H1 (cell line): ENCODE measurements around the gene HRH1. TPM values are rescaled to one million over a fixed set of nuclear protein-coding genes. Genes with fewer than 3 reads are reported as not detected.

Source experiments
- CTCF ChIA-PET: fragments of 300-600 bp; sonication (Branson Sonifier 250); formaldehyde crosslinking; loops from one replicate; lab custom pipeline; 2021; ENCODE audit not compliant: partially characterized antibody; lab: Charles Lee
- POLR2A ChIA-PET: fragments of 300-600 bp; sonication (Branson Sonifier 250); formaldehyde crosslinking; loops from one replicate; lab custom pipeline; 2021; ENCODE audit warnings: inconsistent platforms; ENCODE audit not compliant: partially characterized antibody; lab: Charles Lee
- DNase-seq, 2 experiments: peaks; one replicate each; pipeline versions ENCODE4 v3.0.0 to v3.0.0-alpha.2; 2010 to 2022; ENCODE audit warnings: low spot score in 2 of 2, low read depth in 1 of 2, mixed read lengths in 1 of 2
- FAIRE-seq: peaks from 2 replicates; lab custom pipeline; 2011; peaks lifted over from hg19 to GRCh38; lab: Jason Lieb, UNC
- H2AFZ ChIP-seq: 2 replicates; pipeline ENCODE4 v1.8.1; 2012; ENCODE audit warnings: low read length, inconsistent platforms
- H2AK5ac ChIP-seq: 2 replicates; pipeline ENCODE4 v1.6.1; 2013; ENCODE audit warnings: low read depth, low read length
- H2BK120ac ChIP-seq: replicated peaks from 2 replicates; pipeline ENCODE3; 2013; ENCODE audit warnings: low read depth, low read length, inconsistent platforms
- H2BK12ac ChIP-seq: 2 replicates; pipeline ENCODE4 v1.6.1; 2013; ENCODE audit warnings: low read depth, low read length
- H2BK15ac ChIP-seq: 2 replicates; pipeline ENCODE4 v1.6.1; 2013; ENCODE audit warnings: low read length
- H2BK20ac ChIP-seq: 2 replicates; pipeline ENCODE4 v1.6.1; 2013; ENCODE audit warnings: low read length
- H2BK5ac ChIP-seq: 2 replicates; pipeline ENCODE4 v1.6.1; 2013; ENCODE audit warnings: low read depth, low read length
- H3K14ac ChIP-seq: 2 replicates; pipeline ENCODE4 v1.6.1; 2013; ENCODE audit warnings: inconsistent platforms; ENCODE audit not compliant: insufficient read length
- H3K18ac ChIP-seq: 2 replicates; pipeline ENCODE4 v1.6.1; 2013; ENCODE audit warnings: low read length; ENCODE audit errors: extremely low read depth
- H3K23ac ChIP-seq: 2 replicates; pipeline ENCODE4 v1.6.1; 2013; ENCODE audit warnings: inconsistent platforms; ENCODE audit not compliant: insufficient read length
- H3K23me2 ChIP-seq: 2 replicates; pipeline ENCODE4 v1.6.1; 2013; ENCODE audit warnings: low read depth, low read length
- H3K27ac ChIP-seq: 2 replicates; pipeline ENCODE4 v1.6.1; 2011; ENCODE audit warnings: low read depth, low read length, inconsistent platforms
- H3K27me3 ChIP-seq, 4 experiments: replicated peaks in 1 of 4; 1 replicate in 1 of 4; 2 replicates in 3 of 4; pipeline versions ENCODE4 v1.6.1 to v1.8.1; 2011 to 2013; ENCODE audit warnings: low read length in 3 of 4, mild to moderate bottlenecking in 3 of 4, inconsistent platforms in 2 of 4, mixed read lengths in 2 of 4, moderate library complexity in 1 of 4; ENCODE audit not compliant: control insufficient read depth in 3 of 4, insufficient read depth in 3 of 4; ENCODE audit errors: extremely low read depth in 1 of 4
- H3K36me3 ChIP-seq, 4 experiments: 2 replicates each; pipeline versions ENCODE4 v1.6.1 to v1.8.1; 2011 to 2013; ENCODE audit warnings: mild to moderate bottlenecking in 4 of 4, low read length in 3 of 4, moderate library complexity in 2 of 4, control low read depth in 1 of 4, inconsistent platforms in 1 of 4; ENCODE audit not compliant: insufficient read depth in 4 of 4, control insufficient read depth in 2 of 4
- H3K4ac ChIP-seq: replicated peaks from 2 replicates; pipeline ENCODE3; 2013; ENCODE audit warnings: low read length, low read depth, mixed read lengths, inconsistent platforms; ENCODE audit not compliant: insufficient read length
- H3K4me1 ChIP-seq, 4 experiments: replicated peaks in 1 of 4; 1 replicate in 1 of 4; 2 replicates in 3 of 4; pipeline versions ENCODE4 v1.6.1 to v1.8.1; 2011 to 2013; ENCODE audit warnings: low read length in 3 of 4, inconsistent platforms in 2 of 4, mixed read lengths in 1 of 4; ENCODE audit not compliant: insufficient read depth in 4 of 4, control insufficient read depth in 3 of 4
- H3K4me2 ChIP-seq, 2 experiments: 2 replicates each; pipeline versions ENCODE4 v1.6.1 to v1.8.1; 2011 to 2013; ENCODE audit warnings: low read depth in 2 of 2, low read length in 2 of 2, control low read depth in 1 of 2, inconsistent platforms in 1 of 2, mild to moderate bottlenecking in 1 of 2; ENCODE audit not compliant: insufficient read depth in 1 of 2
- H3K4me3 ChIP-seq, 4 experiments: fragments of 200-600, 300-600 bp in 1 of 4; sonication (generic), shearing (Covaris generic), sonication (Bioruptor Twin) in 1 of 4; 2 replicates each; pipeline versions ENCODE4 v1.5.1 to v1.8.1; 2011 to 2016; ENCODE audit warnings: low read length in 4 of 4, low read depth in 3 of 4, control low read depth in 2 of 4, inconsistent platforms in 2 of 4, mild to moderate bottlenecking in 2 of 4, mixed read lengths in 1 of 4, moderate library complexity in 1 of 4; ENCODE audit not compliant: insufficient read depth in 2 of 4; ENCODE audit errors: extremely low read depth in 1 of 4
- H3K56ac ChIP-seq: replicated peaks from 2 replicates; pipeline ENCODE3; 2013; ENCODE audit warnings: low read depth, mild to moderate bottlenecking, mixed read lengths, low read length, inconsistent platforms; ENCODE audit not compliant: insufficient read length
- H3K79me1 ChIP-seq: 2 replicates; pipeline ENCODE4 v1.6.1; 2013; ENCODE audit warnings: low read depth, low read length, control low read depth
- H3K79me2 ChIP-seq, 2 experiments: 2 replicates each; pipeline versions ENCODE4 v1.6.1 to v1.8.1; 2012 to 2013; ENCODE audit warnings: low read length in 2 of 2, mild to moderate bottlenecking in 2 of 2, inconsistent platforms in 1 of 2; ENCODE audit not compliant: insufficient read depth in 2 of 2, control insufficient read depth in 1 of 2
- H3K9ac ChIP-seq, 4 experiments: replicated peaks in 1 of 4; 1 replicate in 1 of 4; 2 replicates in 3 of 4; pipeline versions ENCODE4 v1.6.1 to v1.8.1; 2011 to 2013; ENCODE audit warnings: low read depth in 3 of 4, low read length in 3 of 4, control low read depth in 2 of 4, mild to moderate bottlenecking in 2 of 4, moderate library complexity in 2 of 4, inconsistent platforms in 1 of 4; ENCODE audit errors: extremely low read depth in 1 of 4
- H3K9me3 ChIP-seq, 2 experiments: 2 replicates each; pipeline versions ENCODE4 v1.6.1 to v1.8.1; 2012 to 2013; ENCODE audit warnings: mild to moderate bottlenecking in 2 of 2, moderate library complexity in 2 of 2, control low read depth in 1 of 2, inconsistent platforms in 1 of 2, low read depth in 1 of 2, low read length in 1 of 2, mixed read lengths in 1 of 2; ENCODE audit not compliant: insufficient read depth in 2 of 2
- H4K20me1 ChIP-seq, 2 experiments: replicated peaks in 1 of 2; 2 replicates each; pipeline versions ENCODE3 to v1.8.1; 2011 to 2013; ENCODE audit warnings: inconsistent platforms in 2 of 2, low read length in 2 of 2, mild to moderate bottlenecking in 1 of 2; ENCODE audit not compliant: insufficient read depth in 2 of 2, control insufficient read depth in 1 of 2
- H4K5ac ChIP-seq: 2 replicates; pipeline ENCODE4 v1.6.1; 2013; ENCODE audit warnings: low read length, low read depth, mixed read lengths, inconsistent platforms; ENCODE audit not compliant: insufficient read length
- H4K8ac ChIP-seq: 2 replicates; pipeline ENCODE4 v1.8.0; 2013; ENCODE audit warnings: mild to moderate bottlenecking, moderate library complexity, low read length, inconsistent platforms; ENCODE audit not compliant: insufficient read depth; ENCODE audit errors: extremely low read depth
- H4K91ac ChIP-seq: replicated peaks from 2 replicates; pipeline ENCODE3; 2013; ENCODE audit warnings: low read length, mixed read lengths, inconsistent platforms; ENCODE audit not compliant: insufficient read length
- CTCF ChIP-seq, 3 experiments: IDR thresholded peaks; 1 replicate in 2 of 3; 2 replicates in 1 of 3; pipeline versions ENCODE4 v1.5.1 to v1.6.1; 2011; ENCODE audit warnings: low read length in 3 of 3, mild to moderate bottlenecking in 3 of 3, inconsistent platforms in 2 of 3, low read depth in 1 of 3, moderate library complexity in 1 of 3; ENCODE audit not compliant: insufficient read depth in 1 of 3; ENCODE audit errors: control extremely low read depth in 1 of 3
- EP300 ChIP-seq, 2 experiments: IDR thresholded peaks; 1 replicate in 1 of 2; 2 replicates in 1 of 2; pipeline ENCODE4 v1.6.1; 2011 to 2012; ENCODE audit warnings: low read depth in 2 of 2, low read length in 2 of 2, mild to moderate bottlenecking in 2 of 2, borderline replicate concordance in 1 of 2, inconsistent platforms in 1 of 2, moderate library complexity in 1 of 2
- RNF2 ChIP-seq: fragments of 200-900, 300-1000 bp; sonication (generic); IDR thresholded peaks from 2 replicates; pipeline ENCODE4 v1.7.1; 2016; ENCODE audit warnings: borderline replicate concordance, low read depth, mild to moderate bottlenecking, antibody characterized with exemption, low read length; ENCODE audit not compliant: poor library complexity, severe bottlenecking; ENCODE audit errors: missing control alignments
- SIX5 ChIP-seq: IDR thresholded peaks from 2 replicates; pipeline ENCODE4 v1.6.1; 2011; ENCODE audit warnings: mild to moderate bottlenecking, low read depth, low read length
- SUZ12 ChIP-seq: fragments of 200-600 bp; sonication (generic); IDR thresholded peaks from 2 replicates; pipeline ENCODE4 v1.6.1; 2012; ENCODE audit warnings: mild to moderate bottlenecking, inconsistent platforms, low read length, moderate library complexity, mixed read lengths
- WGBS, 2 experiments: shearing (Covaris generic) in 1 of 2; methylation state at CpG; one replicate each; pipeline versions ENCODE4 v1.1.6 to v1.1.7; 2013 to 2015; ENCODE audit warnings: low lambda C conversion rate in 2 of 2, mixed read lengths in 2 of 2, inconsistent platforms in 1 of 2, low coverage in 1 of 2, missing lambda C conversion rate in 1 of 2; ENCODE audit not compliant: insufficient replicate concordance in 2 of 2, insufficient coverage in 1 of 2, insufficient read length in 1 of 2; ENCODE audit errors: extremely low coverage in 1 of 2, missing lambda C conversion rate in 1 of 2; 5-methylcytosine and 5-hydroxymethylcytosine counted together
- polyA plus RNA-seq, 7 experiments: library from polyadenylated mRNA; depleted of rRNA in 3 of 7; stranded (reverse) in 5 of 7; unstranded in 2 of 7; fragments of >200 nt in 5 of 7; fragments of 200-250 nt in 2 of 7; gene quantifications; 1 replicate in 5 of 7; 2 replicates in 1 of 7; 4 replicates in 1 of 7; pipeline versions ENCODE4 v1.2.1 to v1.2.3, GENCODE V29; 2011 to 2013; ENCODE audit warnings: missing spikeins in 2 of 7, mixed read lengths in 2 of 7
- total RNA-seq: library from RNA; stranded (reverse); fragmentation: NEBNext Ultra II Directional; extraction: Animal tissue kit (Norgen Biotek cat#: 25700); gene quantifications from 2 replicates; pipeline ENCODE4 v1.2.1, GENCODE V29; 2021

Gene HRH1
- total and polyA plus RNA-seq, 2 of the 8 experiments (the other 6 are each of a cell fraction or from before 2014, with no cell fraction given), result 0.11 TPM; not detected in 1

GRCh38 chr3:11162401-11163345 is 8.4 kb downstream of the HRH1 start:
- Histone ChIP-seq H3K4me2 (no peak overlapping the region), H3K4me1 (no peaks in the 10 kb centered on the region; a peak in 1 of 7 replicates), H3K9ac (no peak overlapping the region), H3K4me3 (no peak overlapping the region), H3K36me3 (no peaks in the 10 kb centered on the region), H3K9me3 (no peaks in the 10 kb centered on the region), H3K4ac (no peak overlapping the region), H2BK12ac (no peak overlapping the region), H4K20me1 (no peaks in the 10 kb centered on the region), H4K8ac (no peak overlapping the region), H2BK5ac (no peak overlapping the region), H3K27me3 (no peaks in the 10 kb centered on the region; a peak in 2 of 7 replicates), H4K5ac (no peak overlapping the region), H3K27ac (no peak overlapping the region), H3K79me1 (no peaks in the 10 kb centered on the region; the same call in 1 of the 2 replicates), H2AFZ (no peak overlapping the region), H2BK20ac (no peak overlapping the region), H3K56ac (no peak overlapping the region), H2BK120ac (no peak overlapping the region), H2AK5ac (no peak overlapping the region), H4K91ac (no peak overlapping the region), H3K18ac (no peak overlapping the region), H3K23me2 (no peaks in the 10 kb centered on the region; the same call in 1 of the 2 replicates), H3K14ac (no peak overlapping the region), H3K79me2 (no peaks in the 10 kb centered on the region), H2BK15ac (no peak overlapping the region), H3K23ac (no peak overlapping the region)
- CTCF ChIA-PET, result interaction anchor here (0.7 to 2.9 kb wide), 11 partner anchors 9 to 304 kb away, joined by 3 to 13 read pairs (median 4); no protein-coding TSS in a partner anchor
- POLR2A ChIA-PET, result interaction anchor here (1.4 kb wide), 1 partner anchor 10 kb away, joined by 3 read pairs; no protein-coding TSS in a partner anchor
- WGBS, 2 experiments, result 84% methylated on average over 6 of the region's 6 CpGs; no CpG with 5 or more reads in 1 of the 2 experiments
- DNase-seq (no peak), FAIRE-seq (no peak)
- no peak for TF ChIP-seq CTCF (IDR thresholded peaks at IDR 0.05; ENCODE audit: control extremely low read depth in 1 of 3, insufficient read depth in 1 of 3, low read depth in 1 of 3, low read length in 3 of 3)
- TF ChIP-seq SUZ12, result no peak
- TF ChIP-seq RNF2, result no peak
- no peak for TF ChIP-seq SIX5
- no peak for TF ChIP-seq EP300 (IDR thresholded peaks at IDR 0.05; ENCODE audit: borderline replicate concordance in 1 of 2, low read depth in 2 of 2, low read length in 2 of 2)
